Activated CD4-positive, alpha-beta T cell treated with anti-CD3 and anti-CD28 coated beads, Interleukin-2, amount 50 U/mL, for 24 hours (primary cell): ENCODE results near the gene KIFC3.
"Not testable (repeated sequence)": the region's sequence is repeated elsewhere in the genome, so short reads cannot be mapped to it uniquely, and the experiment has no call there.

ENCODE experiments used
- DNase-seq, 2 donors: peaks; one replicate each; pipeline ENCODE4 v3.0.0-alpha.2; 2020; ENCODE audit warnings: low read depth in 1 of 2, low spot score in 1 of 2

Gene KIFC3

DNA sequence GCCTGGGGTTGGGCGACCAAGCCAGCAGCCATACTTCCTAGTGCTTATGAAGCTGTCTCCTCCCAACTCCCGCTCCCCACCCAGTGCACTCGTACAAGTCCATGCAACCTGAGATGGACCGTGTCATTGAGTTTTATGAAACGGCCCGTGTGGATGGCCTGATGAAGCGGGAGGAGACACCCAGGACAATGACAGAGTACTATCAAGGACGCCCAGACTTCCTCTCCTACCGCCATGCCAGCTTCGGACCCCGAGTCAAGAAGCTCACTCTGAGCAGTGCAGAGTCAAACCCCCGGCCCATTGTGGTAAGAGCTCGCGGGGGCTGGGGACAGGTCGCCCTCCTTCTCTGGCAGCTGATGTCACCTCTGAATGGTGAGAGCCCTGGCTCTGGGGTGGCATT, 77.8 kb downstream of the KIFC3 start:
- DNase-seq, result no peak

DNA sequence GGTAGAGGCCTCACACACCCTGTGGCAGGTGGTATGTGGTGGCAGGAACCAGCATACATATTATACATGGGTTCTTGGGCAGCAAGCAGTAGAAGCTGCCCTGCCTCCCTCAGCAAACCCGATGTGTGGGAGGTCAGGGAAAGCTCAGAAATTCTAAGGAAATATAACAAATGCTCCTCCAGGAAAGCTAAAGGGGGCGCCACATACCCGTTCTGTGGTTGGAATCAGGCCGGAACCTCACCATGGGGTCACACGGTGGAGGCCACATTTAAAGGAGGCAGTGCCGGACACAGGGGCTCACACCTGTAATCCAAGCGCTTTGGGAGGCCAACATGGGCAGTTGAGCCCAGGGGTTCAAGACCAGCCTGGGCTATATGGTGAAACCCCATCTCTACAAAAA, 79.1 kb downstream of the KIFC3 start:
- no peak for DNase-seq

DNA sequence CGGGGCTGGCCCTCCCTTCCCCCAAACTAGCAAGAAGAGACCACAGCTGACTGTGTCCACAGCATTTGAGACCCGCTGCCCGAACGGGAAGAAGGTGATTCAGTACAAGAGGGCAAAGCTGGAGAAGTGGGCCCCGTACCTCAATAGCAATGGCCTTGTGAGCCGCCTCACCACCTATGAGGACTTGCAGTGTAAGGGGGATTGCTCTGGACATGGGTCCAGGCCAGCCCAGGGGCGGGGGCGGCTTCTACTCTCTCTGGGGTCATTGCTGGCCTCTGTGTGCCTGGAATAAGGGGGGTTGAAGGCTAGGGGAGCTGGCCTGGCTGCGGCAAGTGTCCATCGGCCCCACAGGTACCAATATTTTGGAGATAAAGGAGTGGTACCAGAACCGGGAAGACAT, 79.6 kb downstream of the KIFC3 start:
- DNase-seq, result no peak

DNA sequence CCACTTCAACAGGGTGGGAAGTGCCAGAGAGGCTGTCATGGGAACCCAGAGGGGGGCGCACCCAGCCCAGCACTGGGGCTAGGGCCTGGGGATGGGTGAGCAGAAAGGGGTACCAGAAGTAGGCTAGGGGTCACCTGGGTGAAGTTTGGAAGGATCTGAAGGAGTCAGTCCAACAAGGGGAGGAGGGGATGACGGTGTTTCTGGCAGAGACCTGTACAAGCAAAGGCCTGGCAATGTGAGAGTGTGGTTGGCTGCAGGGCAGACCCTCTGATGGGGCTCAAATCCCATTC, 80.1 kb downstream of the KIFC3 start:
- DNase-seq, result no peak

DNA sequence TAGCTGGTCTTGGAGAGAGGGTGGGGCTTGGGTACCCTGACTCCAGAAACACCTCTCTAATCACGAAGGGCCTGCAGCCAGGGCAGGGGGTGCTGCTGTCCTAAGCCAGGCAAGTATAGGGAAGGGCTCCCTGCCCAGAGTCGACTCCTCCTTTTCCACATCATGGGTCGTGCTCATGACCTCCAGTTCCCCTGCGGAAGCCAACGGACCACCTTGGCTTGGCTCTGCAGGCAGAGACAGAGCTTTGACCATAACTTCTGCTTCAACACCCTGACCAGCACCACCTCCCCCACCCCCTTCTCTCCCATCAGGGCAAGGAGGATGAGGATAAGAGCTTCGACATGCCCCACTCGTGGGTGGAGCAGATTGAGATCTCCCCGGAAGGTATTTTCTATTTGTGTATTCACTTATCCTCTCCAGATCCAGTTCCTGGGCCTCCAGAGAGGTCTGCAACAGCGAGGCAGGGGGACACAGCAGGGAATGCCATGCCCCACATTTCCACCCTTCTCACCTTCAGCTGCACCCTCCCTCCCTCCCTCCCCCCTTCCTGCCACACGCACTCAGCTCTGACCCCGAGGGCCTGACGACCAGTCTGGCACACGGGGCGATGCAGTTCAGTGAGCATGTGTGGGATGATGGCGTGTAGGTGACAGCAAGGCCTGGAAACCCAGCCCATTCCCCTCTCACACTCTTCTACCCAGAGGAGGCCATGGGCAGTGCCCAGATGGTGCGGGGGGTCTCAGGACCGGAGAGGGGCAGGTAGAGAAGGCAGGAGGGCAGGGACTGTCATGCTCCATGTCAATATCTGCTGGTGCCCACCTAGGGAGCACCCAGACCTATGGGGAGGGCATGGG, 80.7 kb downstream of the KIFC3 start:
- DNase-seq, result no peak

DNA sequence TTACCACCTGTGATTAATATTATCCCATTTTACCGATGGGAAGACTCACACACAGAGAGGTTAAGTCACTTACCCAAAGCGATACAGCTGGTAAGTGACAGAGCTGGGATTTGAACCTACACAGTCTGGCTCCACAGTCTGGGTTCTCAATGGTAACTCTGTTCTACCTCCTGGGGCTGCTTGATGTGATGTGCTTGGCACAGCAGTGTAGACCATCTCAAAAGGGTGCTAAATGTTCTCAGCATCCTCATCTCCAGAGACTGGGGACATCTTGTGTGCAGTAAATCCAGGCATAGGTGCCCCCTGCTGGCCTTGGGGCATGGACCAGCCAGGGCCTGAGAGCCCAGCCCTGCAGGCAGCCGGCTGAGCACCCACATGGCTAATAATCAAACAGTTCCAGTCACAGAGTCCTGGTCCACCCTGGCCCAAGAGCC, 82.1 kb downstream of the KIFC3 start:
- no peak for DNase-seq

DNA sequence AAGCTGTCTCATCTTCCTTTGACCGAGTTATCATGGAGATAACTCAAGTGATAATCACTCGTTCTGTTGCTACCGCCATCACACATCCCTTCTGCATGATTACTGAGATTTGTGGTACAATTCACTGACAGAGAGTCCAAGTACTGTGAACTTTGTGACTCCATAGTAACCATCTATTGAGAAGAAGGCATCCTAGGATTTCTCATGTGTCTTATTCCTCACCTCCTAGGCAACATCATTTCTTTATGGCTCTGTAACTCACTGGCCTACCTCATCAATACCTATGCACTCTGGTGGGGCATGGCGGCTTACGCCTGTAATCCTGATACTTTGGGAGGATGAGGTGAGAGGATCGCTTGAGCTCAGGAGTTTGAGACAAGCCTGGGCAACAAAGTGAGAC, 88.2 kb downstream of the KIFC3 start:
- no peak for DNase-seq

DNA sequence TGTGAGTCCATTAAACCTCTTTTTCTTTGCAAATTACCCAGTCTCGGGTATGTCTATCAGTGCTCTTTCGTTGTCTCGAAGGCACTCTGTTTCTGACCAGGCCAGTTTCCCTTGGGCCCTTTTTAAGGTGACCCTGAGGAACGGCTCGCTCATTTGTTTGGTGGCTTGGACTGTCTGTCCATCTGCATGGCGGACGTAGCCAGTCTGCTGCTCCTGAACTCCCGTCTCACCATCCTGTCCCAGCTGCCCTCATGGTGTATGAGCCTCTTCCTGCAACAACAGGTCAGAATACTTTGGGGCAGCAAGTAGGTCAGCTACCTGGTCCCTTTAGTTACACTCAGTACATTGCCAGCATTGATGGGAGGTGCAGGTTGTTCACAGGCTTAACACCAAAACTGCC, 88.7 kb downstream of the KIFC3 start:
- DNase-seq, result no peak

DNA sequence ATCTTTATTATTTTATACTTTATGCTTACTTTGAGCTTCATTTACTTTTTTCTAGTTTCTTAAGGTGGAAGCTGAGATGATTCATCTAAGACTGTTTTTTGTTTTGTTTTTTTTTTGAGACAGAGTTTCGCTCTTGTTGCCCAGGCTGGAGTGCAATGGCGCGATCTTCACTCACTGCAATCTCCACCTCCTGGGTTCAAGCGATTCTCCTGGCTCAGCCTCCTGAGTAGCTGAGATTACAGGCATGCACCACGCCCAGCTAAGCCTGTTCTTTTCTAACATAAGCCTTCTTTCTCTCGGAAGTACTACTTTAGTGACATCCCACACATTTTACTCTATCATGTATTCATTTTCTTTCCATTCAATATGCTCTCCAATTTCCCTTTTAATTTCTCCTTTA, 89.7 kb downstream of the KIFC3 start:
- not testable (repeated sequence) for DNase-seq

DNA sequence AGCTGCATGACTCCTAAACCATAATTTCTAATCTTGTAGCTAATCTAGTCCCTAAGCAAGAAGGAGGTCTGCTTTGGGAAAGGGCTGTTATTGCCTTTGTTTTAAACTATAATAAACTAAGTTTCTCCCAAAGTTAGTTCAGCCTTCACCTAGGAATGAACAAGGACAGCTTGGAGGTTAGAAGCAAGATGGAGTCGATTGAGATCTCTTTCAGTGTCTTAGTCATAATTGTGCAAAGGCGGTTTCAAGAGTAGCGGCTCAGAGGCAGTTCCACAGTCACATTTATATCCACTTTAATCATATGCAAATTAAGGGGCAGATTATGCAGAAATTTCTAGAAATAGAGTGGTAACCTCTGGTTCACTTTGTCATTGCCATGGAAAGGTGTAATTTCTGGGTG, 90.3 kb downstream of the KIFC3 start:
- no peak for DNase-seq

DNA sequence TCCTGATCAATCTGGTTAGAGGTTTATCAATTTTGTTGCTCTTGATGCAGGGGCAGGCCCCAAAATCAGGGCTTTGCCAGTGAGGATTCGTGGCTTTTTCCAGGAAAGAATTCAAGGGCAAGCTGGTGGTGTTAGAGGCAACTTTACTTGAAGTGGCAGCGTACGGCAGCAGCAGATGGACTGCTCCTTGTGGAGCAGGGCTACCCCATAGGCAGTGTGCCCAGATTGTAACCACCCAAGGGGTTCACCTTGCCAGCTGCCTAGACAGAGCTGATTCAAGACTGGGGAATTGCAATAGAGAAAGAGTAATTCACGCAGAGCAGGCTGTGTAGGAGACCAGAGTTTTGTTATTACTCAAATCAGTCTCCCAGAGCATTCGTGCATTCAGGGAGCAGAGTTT, 90.9 kb downstream of the KIFC3 start:
- DNase-seq, result no peak

DNA sequence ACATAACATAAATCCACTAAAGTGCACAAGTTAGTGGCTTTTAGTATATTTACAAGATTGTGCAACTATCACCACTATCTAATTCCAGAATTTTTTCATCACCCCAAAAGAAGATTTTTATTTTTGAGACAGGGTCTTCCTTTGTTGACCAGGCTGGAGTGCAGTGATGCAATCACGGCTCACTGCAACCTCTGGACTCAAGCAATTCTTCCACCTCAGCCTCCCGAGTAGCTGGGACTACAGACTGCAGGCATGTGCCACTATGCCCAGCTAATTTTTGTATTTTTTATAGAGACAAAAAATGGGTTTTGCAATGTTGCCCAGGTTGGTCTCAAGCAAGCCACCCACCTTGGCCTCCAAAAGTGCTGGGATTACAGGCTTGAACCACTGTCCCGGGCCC, 92.6 kb downstream of the KIFC3 start:
- no peak for DNase-seq
